Suprapubic skin (tissue), 4 donors: ENCODE data around the gene FAM20B.

Experiments used
- POLR2A ChIP-seq, 2 donors: fragments of 450-650 bp; IDR thresholded peaks; one replicate each; pipeline ENCODE4 v1.6.1; 2017; ENCODE audit warnings: antibody characterized with exemption in 2 of 2, mild to moderate bottlenecking in 2 of 2, moderate library complexity in 2 of 2
- POLR2AphosphoS5 ChIP-seq, 3 donors: sonication (generic); formaldehyde crosslinking; IDR thresholded peaks; one replicate each; pipeline ENCODE4 v1.6.1; 2017; ENCODE audit warnings: antibody characterized with exemption in 3 of 3
- TF ChIP-seq, protein P1 (sequence below), 2 donors: fragments of 200-600 bp in 1 of 2; fragments of 450-650 bp in 1 of 2; sonication (generic) in 1 of 2; IDR thresholded peaks; one replicate each; pipeline ENCODE4 v1.5.1; 2016 to 2019; ENCODE audit warnings: antibody characterized with exemption in 2 of 2, mild to moderate bottlenecking in 1 of 2, moderate library complexity in 1 of 2

DNA sequence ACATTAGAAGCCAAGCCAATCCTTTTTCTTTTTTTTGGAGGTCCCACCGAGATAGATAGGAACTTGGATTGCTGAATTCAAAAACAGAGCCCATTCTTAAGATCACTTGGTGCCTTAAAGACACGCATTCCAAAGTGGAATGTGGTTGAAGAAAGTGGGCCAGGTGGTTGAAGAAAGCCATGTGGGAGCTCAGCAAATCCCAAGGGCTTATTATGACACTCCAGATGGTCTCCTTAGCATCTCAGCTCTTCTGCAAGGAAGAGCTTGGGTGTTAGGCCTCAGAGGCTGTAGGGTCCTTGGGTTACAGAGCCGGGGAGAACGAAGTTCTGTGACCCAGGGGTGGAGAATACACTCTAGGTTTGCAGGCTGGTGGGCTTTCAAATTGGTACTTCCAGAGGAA, 69.7 kb downstream of the FAM20B start:
- TF ChIP-seq POLR2AphosphoS5 (IDR thresholded peaks at IDR 0.05) (no peak), POLR2A (IDR thresholded peaks at IDR 0.05) (no peak)
- TF ChIP-seq, protein P1, sequence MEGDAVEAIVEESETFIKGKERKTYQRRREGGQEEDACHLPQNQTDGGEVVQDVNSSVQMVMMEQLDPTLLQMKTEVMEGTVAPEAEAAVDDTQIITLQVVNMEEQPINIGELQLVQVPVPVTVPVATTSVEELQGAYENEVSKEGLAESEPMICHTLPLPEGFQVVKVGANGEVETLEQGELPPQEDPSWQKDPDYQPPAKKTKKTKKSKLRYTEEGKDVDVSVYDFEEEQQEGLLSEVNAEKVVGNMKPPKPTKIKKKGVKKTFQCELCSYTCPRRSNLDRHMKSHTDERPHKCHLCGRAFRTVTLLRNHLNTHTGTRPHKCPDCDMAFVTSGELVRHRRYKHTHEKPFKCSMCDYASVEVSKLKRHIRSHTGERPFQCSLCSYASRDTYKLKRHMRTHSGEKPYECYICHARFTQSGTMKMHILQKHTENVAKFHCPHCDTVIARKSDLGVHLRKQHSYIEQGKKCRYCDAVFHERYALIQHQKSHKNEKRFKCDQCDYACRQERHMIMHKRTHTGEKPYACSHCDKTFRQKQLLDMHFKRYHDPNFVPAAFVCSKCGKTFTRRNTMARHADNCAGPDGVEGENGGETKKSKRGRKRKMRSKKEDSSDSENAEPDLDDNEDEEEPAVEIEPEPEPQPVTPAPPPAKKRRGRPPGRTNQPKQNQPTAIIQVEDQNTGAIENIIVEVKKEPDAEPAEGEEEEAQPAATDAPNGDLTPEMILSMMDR (IDR thresholded peaks at IDR 0.05): no peak
